Measurements from ENCODE around the gene CTNNBL1.

Gene CTNNBL1

DNA sequence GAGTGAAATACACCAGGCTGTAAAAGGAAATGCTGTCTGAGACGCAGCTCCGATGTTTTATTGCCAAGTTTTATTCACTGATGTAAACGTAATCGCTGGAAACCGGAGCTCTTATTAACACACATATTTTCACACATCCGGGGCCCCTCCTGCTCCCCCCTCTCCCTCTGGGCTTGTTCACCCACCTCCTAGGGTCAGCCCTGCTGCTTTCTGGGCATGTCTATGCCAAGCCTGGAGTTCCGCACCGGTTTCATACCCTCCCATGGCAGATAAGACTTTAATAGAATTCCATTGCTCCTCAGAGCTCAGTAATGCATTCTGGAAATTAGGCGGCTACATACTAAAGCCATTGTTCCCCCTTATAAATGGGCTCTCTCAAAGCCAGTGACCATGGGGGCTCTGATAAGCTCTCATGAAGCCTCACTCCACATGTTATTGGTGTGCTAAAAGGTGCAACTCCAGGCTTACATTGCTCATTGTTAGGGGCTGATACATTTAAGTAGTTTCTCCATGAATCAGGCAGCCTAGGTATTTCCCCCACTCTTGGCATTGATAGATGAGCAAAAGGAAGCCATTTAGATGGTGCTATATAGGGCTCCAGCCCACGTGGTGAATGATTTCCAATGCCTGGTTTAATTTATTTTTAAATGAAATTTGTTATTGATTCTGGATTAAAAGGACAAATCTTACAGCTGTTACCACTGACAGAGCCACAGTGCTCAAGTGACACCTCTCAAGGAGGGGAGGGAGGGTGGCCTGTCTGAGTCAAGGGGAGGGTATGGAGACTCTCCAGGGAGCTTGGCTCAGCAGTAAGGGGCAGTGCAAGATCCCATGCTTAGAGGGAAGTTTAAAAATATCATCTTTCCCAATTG, 204.6 kb downstream of the CTNNBL1 start:
- DNase-seq (ENCODE audit: low read depth, low spot score) = no peak

DNA sequence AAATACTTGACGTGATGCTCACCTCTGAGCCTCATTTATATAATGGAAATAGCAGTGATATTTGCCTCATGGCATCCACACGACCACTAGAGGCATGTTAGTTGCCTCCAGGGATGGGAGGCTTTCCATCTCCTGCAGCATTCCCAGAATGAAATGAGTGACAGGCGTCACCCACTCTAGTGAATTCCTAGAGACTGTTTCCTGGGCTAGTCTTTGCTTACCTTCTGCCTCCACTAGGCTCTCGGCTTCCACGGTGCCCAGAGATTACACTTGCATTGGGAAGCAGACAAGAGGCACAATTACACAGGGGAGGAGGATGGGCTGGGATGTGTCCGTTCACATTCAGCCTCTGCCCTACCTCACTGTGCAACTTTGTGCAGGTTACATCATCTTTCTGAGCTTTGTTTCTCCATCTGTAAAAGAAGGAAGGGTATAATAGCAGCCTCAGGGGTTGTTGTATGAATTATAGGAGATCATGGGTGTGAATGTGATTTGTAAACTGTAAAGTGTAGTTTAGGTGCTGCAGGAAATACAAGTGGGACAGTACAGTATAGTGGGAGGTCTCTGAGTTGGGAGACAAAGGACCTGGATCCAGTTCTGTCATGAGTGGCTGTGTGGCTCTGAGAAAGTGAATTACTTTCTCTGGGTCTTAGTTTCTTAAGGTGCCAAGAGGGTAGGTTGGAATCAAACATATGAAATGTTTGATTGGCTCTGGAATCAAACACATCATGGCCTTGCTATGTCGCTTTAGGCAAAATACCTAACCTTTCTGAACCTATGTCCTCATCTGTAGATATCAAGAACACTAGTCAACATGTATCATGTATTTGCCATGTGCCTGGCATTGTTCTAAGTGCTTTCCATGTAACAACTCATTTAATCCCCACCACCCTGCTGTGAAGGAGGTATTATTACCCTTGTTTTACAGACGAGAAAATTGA, 205.5 kb downstream of the CTNNBL1 start:
- no peak for DNase-seq (ENCODE audit: low read depth, low spot score)

DNA sequence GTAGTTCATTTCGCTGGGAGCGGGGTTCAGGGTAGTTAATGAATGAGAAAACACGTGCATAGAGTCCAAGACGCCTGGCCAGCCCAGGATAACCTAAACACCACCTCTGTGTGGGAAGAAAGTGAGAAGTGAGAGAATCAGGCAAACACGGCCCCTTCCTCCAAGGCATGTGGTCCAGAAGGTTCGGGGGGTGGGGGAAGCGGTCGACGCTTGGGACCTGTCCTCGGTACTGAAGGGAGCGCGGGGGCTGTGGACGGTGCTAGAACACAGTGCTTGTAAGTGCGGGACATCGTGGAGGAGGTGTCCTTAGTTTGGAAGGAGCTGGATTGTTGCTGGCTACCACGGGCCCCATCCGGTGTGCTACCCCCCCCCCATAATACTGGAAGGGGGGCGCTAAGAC, 207.4 kb downstream of the CTNNBL1 start:
- DNase-seq (ENCODE audit: low read depth, low spot score) = peak; percentile 72

DNA sequence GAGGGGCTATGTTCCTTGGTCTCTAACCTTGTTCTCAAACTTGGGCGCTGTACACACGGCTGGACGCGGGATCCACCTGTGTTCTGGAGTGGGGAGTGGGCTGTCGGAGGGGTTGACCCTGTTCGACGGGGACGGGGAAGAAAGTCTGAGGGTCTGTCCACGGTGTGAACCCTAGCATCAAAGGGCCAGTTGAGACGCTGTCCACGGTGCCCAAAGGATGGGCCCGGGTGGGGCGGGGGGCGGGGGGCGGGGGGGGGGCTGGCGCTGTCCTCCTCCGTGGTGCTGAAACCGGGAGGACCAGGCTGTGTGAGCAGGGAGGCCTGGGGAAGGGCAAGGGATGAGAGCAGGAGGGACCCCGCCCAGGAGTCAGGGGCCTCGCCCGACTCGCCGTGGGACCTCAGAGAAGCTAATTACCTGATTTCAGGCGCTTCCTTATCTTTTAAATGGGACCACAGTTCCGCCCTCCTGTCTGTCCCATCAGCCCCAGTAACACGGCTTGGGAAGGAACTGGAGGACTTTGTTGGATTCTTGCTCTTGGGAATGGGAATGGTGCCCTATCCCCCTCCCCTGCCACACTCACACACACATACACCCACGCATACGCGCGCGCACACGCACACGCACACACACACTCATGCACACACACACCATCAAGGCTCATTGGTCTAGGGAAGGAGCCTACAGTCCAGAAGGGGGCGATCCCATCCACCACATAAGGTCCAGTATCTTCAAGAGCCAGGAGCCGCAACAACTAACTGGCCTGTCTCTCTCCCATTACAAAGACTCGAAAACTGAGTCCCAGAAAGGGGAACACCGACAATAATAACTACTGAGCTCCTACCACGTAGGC, 208.0 kb downstream of the CTNNBL1 start:
- DNase-seq (ENCODE audit: low read depth, low spot score) = peak; percentile 75

DNA sequence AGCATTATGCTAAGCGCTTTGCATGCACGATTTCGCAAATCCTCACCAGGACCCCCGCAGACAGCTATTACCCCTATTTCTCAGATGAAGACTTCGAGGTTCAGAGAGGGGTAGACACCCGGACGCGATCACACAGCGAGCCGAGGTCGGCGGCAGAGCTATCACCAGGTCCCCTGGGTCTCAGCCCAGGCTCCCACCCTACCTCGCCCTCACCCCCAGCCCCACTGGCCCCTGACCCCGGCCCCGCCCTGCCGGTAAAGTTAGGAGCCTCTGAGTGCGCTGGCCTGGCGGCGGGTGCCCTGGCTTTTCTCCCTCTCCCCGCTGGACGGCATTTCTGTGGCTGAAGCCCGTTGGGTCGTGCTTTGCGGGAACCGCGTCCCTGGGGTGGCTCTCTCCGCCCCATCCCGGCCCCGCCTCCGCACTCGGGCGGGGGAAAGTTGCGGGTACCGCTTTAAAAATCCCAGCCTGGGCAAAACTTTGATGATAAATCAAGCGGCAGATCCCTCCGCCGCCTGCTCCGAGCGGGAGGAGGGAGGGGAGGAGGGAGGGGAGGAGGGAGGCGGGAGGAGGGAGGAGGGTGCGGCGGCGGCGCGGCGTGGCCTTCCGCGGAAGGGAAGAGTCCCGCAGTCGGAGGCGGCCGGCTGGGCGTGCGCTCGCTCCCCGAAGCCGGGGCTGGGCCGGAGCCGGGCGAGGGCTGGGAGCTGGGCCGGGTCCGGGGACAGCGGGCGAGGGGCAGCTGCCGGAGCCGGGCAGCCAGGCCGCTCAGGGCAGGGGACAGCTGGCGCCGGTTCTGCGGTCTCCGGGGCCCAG, 208.9 kb downstream of the CTNNBL1 start, which contains the start of gene VSTM2L:
TSS of gene VSTM2L (plus strand) at position 624 of the 810 bp plus-strand sequence. CDS start 224 bp downstream, outside the sequence.
- DNase-seq (ENCODE audit: low read depth, low spot score) = no peak

DNA sequence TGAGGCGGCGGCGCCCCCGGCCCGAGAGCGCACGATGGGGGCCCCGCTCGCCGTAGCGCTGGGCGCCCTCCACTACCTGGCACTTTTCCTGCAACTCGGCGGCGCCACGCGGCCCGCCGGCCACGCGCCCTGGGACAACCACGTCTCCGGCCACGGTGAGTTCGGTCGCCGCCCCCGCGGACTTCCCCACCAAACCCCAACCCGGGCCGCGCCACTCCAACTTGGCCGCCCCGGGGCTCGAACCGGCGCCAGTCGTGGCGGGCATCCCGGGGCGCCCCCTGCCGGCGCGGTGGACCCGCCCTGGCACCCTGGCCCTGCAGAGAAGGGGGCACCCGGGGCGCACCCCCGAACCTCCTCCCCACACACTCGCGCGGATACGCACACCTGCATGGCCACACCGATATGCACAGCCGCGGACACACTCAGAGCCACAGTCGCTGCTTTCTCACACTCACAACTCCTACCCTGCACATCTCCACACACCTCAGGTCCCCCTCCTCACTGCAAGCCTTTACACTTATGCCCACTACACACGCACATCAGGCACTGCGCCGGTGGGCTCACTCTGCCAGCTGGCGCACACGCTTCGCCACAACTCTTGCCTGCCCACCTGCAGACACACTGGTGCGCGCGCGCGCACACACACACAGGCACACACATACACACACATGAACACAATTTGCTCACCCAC, 209.6 kb downstream of the CTNNBL1 start:
- DNase-seq (ENCODE audit: low read depth, low spot score) = no peak

DNA sequence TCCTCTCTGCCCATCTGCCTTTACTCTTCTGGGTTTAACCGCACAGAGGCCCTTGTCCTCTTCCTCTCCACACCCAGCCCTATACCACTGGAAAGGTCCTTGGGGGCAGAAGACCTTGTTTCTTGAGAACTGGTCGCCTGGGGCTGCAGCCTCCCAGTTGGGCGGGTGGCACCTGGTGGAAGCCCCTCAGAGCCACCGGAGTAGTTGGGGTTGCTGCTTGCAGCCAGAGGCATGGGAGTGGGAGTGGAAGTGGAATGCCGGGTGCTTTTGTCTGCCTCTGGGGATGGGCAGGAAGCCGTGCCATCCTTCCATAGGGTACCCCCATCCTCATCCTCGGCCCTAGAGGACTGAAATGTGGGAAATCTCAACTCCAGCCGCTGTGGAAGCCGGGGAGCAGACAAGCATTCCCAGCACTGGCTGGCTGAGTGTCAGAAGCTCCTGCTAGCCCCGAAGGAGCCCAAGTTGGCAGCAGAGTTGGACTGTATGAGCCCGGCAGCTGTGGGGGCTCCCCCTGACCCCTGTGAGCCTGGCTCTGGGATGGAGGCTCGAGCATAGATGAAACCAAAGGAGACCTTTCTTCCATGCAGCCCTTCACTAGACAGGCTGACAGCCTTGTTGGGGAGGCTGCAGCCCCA, 210.3 kb downstream of the CTNNBL1 start:
- no peak for DNase-seq (ENCODE audit: low read depth, low spot score)

DNA sequence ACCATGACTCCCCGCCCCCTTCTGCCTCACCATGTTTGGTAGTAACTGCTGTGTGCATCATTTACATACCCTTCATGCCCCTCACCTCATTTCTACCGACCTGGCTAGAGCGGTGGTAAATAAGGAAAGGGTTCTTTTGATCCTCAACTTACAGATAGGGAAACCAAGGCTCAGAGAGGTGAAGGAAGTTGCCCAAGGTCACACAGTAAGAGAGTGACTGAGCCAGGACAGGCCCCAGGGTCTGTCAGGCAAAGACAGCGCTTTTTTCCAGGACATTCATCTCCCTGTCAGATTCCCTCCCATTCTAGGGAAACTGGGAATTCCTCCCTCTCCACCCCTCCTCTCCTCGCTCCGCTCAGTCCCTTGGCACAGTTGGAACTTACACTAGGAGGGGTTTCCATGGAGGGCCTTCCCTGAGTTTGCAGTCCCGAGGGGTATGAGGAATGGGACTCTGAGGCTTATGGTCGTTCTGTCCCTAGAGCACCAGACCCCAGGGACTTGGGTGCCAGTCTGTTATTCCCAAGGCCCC, 211.1 kb downstream of the CTNNBL1 start:
- DNase-seq (ENCODE audit: low read depth, low spot score) = no peak

DNA sequence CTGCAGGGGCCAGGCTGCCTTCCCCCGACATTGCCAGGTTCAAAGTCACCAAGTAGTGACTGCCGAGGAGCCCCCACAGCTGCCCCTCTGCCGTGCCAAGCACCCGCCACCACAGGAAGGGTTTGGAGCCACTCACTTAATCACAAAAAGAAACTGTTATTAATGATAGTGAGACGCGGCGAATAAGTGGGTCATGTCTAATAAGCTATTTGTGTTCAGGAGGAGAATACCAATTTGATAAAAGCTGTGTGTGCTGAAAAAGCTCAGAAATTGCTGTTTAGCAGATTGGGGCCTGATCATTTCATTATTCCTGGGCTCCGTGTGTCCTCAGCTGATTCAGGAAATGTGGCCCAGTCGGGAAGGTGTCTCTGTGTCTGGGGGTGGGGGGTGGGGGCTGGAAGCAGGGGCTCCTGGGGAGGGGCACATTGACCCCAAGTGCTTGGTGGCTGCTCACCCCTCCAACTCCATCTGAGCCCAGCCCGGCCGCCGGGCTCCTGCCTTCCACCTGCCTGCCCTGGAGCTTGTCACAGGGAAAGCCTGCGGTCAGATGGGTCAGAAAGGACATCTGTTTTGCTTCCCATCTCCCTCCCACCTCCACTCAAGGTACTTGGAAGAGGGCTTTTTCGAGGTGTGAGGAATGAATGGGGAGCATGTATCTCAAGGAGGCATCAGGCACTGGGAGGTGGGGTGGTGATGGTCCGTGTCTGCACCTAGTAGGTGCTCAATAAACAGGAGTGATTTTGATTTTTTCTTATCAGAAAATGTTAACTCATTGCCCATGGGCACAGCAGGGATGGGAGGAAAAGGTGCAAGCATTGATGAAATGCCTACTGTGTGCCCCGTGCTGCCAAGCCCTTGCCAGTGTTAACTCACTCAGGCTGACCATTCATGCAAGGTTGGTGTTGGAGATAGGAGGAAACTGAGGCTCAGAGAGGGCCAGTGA, 212.1 kb downstream of the CTNNBL1 start:
- DNase-seq (ENCODE audit: low read depth, low spot score) = no peak

DNA sequence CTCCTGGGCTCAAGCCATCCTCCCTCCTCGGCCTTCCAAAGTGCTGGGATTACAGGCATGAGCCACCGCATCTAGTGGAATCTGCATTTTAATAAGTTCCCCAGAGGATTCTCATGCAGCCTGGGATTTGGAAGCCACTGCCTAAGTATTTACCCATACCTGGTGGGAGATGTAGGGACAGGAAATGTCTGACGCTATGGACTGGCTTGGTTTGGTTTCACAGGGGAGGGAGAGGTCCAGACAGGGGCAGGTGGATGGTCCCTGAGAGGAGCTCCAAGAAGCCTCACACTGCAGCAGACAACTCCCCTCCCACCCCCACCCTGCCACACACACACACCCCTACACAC, 213.5 kb downstream of the CTNNBL1 start:
- no peak for DNase-seq (ENCODE audit: low read depth, low spot score)

DNA sequence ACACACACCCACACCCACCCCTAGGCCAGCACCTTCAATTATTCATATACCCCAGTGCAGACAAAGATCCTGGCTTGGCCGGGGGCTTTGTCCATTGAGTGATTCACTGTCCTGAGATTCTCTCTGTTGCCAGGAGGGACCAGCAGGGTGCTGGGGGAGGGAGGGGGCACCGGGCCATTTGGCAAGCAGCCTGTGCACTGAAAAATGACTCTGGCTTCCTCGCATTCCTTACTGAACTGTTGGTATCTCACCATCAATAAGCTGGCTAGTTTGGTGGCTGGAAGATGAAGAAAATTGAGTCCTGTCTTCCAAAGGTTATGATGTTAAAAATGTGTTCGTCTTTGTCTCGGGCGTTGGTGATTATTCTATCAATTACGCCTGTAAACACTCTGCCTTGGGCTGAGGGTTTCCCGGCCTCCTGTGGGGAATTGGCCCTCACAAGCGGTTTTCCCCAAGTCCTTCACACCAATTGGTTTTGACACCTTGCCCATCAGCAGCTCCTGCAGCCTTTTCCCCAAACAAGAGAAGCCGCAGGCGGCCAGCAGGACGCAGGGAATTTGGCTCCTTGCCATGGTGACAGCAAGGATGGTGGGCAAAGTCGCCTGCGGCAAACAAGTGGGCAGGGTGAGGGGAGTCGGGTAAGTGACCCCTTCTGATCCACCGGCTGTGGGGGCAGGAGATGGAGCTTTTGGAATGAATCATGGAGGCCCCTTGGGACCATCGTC, 214.0 kb downstream of the CTNNBL1 start:
- DNase-seq (ENCODE audit: low read depth, low spot score) = peak; percentile 69

DNA sequence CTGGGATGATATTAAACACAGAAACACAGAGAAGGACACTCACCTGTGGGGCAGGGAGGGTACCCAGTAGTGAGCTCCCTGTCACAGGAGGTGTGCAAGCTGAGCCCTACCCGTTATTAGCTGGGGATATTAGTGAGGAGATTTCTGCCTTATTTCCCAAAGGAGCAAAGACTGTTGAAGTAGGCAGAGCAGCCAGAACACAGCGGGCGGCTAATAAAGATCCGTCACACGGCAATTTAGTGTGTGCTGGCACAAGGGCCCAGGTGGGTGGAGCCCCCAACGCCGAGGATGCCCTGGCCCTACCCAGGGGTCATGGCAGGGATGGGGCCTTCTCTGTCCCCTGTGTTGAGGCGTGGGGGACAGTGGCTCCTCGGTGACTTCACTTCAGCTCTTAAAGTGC, 217.4 kb downstream of the CTNNBL1 start:
- DNase-seq (ENCODE audit: low read depth, low spot score) = no peak

DNA sequence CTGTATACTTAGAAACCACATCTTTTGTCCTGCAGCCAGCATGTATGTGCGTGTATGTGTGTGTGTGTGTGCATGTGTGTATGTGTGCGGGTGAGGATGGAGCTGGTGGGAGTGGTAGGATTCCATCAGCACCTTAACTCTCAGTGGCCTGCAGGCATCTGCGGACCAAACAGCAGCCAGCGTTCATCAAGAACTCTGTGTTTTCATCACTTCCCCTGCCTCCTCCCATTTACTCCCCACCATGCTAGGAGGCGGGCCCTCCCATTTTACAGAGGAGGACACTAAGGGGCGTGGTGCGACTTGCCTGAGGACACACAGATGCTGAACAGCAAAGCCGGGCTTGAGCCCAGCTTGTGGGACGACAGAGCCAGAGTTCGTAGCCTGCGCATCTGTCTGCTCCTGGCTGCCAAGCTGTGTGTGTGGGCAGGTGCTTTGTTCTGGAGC, 218.0 kb downstream of the CTNNBL1 start:
- peak; percentile 93 for DNase-seq (ENCODE audit: low read depth, low spot score)

DNA sequence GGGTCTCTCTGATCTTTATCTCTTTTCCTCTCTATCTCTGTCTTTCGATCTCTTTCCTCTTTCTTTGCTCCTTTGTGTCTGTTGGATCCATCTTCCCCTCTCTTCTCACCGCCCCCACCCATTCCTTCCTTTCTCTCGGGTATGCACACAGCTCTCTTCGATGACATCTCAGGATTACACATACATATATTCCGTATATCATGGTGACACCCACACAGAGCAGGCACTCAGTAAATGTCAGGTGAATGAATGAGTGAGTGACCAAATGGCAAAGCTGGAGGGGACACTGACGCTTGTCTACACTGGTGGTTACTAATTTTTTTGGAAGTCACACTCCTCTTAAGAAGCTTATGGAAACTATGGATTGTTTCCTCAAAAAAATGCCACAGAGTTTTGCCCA, 219.0 kb downstream of the CTNNBL1 start:
- no peak for DNase-seq (ENCODE audit: low read depth, low spot score)

DNA sequence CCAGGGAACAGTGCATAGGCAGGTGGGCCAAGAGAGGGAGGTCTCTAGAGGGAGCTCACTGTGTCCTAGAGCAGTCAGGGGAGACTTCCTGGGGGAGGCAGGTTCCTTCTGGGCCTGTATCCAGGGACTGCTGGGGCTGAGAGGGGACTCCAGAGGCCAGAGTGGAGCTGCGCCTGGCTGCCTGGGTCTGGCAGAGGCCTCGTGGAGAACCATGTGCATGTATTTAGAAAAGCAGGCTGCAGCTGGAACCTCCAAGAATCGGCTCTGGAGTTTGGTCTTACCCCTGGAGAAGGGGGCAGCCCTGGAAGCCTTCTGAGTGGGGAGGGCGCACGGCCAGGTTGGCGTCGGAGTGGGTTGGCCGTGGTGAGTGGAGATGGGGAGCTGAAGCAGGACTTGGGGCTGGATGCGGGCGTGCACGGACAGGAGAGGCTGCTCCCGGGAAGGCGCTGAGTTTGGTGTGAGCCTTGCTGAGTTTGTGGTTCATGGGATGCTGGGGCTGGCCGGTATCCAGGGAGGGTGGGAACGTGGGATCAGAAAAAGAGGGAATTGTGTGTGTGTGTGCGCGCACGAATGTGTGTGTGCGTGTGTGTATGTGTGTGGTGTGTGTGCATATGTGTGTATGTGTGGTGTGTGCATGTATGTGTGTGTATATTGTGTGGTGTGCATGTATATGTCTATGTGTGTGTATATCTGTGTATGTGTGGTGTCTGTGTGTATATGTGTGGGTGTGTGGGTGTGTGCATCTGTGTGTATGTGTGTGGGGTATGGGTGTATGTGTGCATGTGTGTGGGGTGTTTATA, 219.9 kb downstream of the CTNNBL1 start:
- DNase-seq (ENCODE audit: low read depth, low spot score) = no peak

DNA sequence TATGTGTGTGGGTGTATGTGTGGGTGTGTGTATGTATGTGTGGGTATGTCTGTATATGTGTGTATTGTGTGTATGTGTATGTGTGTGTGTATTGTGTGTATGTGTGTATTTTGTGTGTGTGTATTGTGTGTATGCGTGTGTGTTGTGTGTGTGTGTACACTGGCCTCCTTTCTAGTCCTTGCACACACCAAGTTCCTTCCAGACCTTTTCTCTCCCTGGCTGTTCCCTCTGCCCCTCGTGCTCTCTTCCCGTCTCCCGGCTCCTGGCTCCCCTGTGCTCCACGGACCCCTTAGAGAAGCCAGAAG, 220.5 kb downstream of the CTNNBL1 start:
- no peak for DNase-seq (ENCODE audit: low read depth, low spot score)
